A549 (cell line): ENCODE data around the gene ADI1. TPM values are rescaled to one million over a fixed set of nuclear protein-coding genes. Genes with fewer than 3 reads are reported as not detected.

Experiments used
- ATAC-seq, 2 experiments: fragments of 200-7000 bp in 1 of 2; fragments of >200 bp in 1 of 2; cut with Nextera tagmentation in 1 of 2; cut with Tn5 transposase in 1 of 2; 3 replicates each; pipeline versions ENCODE4 v1.8.0 to v1.9.1; 2018 to 2020; ENCODE audit warnings: mild to moderate bottlenecking in 1 of 2, moderate library complexity in 1 of 2
- CTCF ChIA-PET: fragments of 300-600 bp; sonication (Branson Sonifier 250); formaldehyde crosslinking; extraction: SDS; loops from one replicate; lab custom pipeline; 2021; ENCODE audit warnings: antibody characterized with exemption, inconsistent platforms; lab: Yijun Ruan, JAX
- POLR2A ChIA-PET: fragments of 350-600 bp; formaldehyde crosslinking; extraction: SDS; loops from one replicate; lab custom pipeline; 2021; ENCODE audit warnings: antibody characterized with exemption, inconsistent platforms; lab: Yijun Ruan, JAX
- DNase-seq, 2 experiments: peaks; one replicate each; pipeline versions ENCODE4 v3.0.0 to v3.0.0-alpha.2; 2011 to 2016; ENCODE audit warnings: low read depth in 1 of 2, low spot score in 1 of 2
- FAIRE-seq: peaks from 2 replicates; lab custom pipeline; 2011; peaks lifted over from hg19 to GRCh38; lab: Jason Lieb, UNC
- H3K27ac ChIP-seq, 2 experiments: fragments of >200 bp; sonication (Bioruptor Twin); formaldehyde crosslinking; 3 replicates each; pipeline ENCODE4 v1.5.1; 2016 to 2017
- H3K4me1 ChIP-seq: fragments of >200 bp; sonication (Bioruptor Twin); formaldehyde crosslinking; 3 replicates; pipeline ENCODE4 v1.6.1; 2016
- H3K4me2 ChIP-seq: fragments of >200 bp; sonication (Bioruptor Twin); formaldehyde crosslinking; 3 replicates; pipeline ENCODE4 v1.6.1; 2016
- H3K4me3 ChIP-seq: fragments of >200 bp; sonication (Bioruptor Twin); formaldehyde crosslinking; 3 replicates; pipeline ENCODE4 v1.5.1; 2016
- H3K9me3 ChIP-seq: fragments of >200 bp; sonication (Bioruptor Twin); formaldehyde crosslinking; 3 replicates; pipeline ENCODE4 v1.6.1; 2016
- BCL3 ChIP-seq: fragments of >200 bp; sonication (Bioruptor Twin); formaldehyde crosslinking; IDR thresholded peaks from 3 replicates; pipeline ENCODE4 v1.6.1; 2016
- BHLHE40 ChIP-seq: IDR thresholded peaks from 2 replicates; pipeline ENCODE4 v1.6.1; 2012; ENCODE audit warnings: low read depth, low read length, inconsistent platforms
- CBX8 ChIP-seq: fragments of 200-600 bp; sonication (generic); IDR thresholded peaks from 2 replicates; pipeline ENCODE4 v1.6.1; 2016
- CHD2 ChIP-seq: fragments of 150-350 bp; IDR thresholded peaks from 2 replicates; pipeline ENCODE4 v1.6.1; 2014; ENCODE audit warnings: low read length; ENCODE audit not compliant: partially characterized antibody
- EHF ChIP-seq: fragments of 250-450 bp; sonication (Bioruptor Pico); IDR thresholded peaks from 2 replicates; pipeline ENCODE4 v1.5.0; 2020; ENCODE audit warnings: mild to moderate bottlenecking
- EHMT2 ChIP-seq: fragments of 200-600 bp; sonication (generic); IDR thresholded peaks from 2 replicates; pipeline ENCODE4 v1.6.1; 2016; ENCODE audit warnings: antibody characterized with exemption, low read depth, mild to moderate bottlenecking, moderate library complexity
- EP300 ChIP-seq, 2 experiments: fragments of >200 bp; sonication (Bioruptor Twin); formaldehyde crosslinking; IDR thresholded peaks; 2 replicates in 1 of 2; 3 replicates in 1 of 2; pipeline ENCODE4 v1.6.1; 2016 to 2017
- ESRRA ChIP-seq: fragments of 150-350 bp; IDR thresholded peaks from 2 replicates; pipeline ENCODE4 v1.6.1; 2014; ENCODE audit warnings: mild to moderate bottlenecking, low read length, borderline replicate concordance
- FOSB ChIP-seq: fragments of 250-450 bp; sonication (Bioruptor Pico); IDR thresholded peaks from 2 replicates; pipeline ENCODE4 v1.5.0; 2020; ENCODE audit warnings: mild to moderate bottlenecking, moderate library complexity
- FOSL2 ChIP-seq, 2 experiments: fragments of 450-650 bp in 1 of 2; fragments of >200 bp in 1 of 2; sonication (Bioruptor Twin) in 1 of 2; formaldehyde crosslinking; IDR thresholded peaks; 2 replicates each; pipeline versions ENCODE4 v1.5.0 to v1.6.1; 2016 to 2020; ENCODE audit warnings: mild to moderate bottlenecking in 1 of 2, moderate library complexity in 1 of 2
- FOXS1 ChIP-seq: fragments of 250-450 bp; sonication (Bioruptor Pico); IDR thresholded peaks from 2 replicates; pipeline ENCODE4 v1.5.0; 2020; ENCODE audit warnings: mild to moderate bottlenecking, moderate library complexity
- HES2 ChIP-seq: fragments of >200 bp; sonication (Bioruptor Twin); formaldehyde crosslinking; IDR thresholded peaks from 2 replicates; pipeline ENCODE4 v1.6.1; 2016
- HMGXB4 ChIP-seq: fragments of 250-450 bp; sonication (Bioruptor Pico); IDR thresholded peaks from 2 replicates; pipeline ENCODE4 v1.5.0; 2021; ENCODE audit warnings: mild to moderate bottlenecking, moderate library complexity, borderline replicate concordance
- HOXA7 ChIP-seq: fragments of 250-450 bp; sonication (Bioruptor Pico); IDR thresholded peaks from 2 replicates; pipeline ENCODE4 v1.5.0; 2020; ENCODE audit warnings: mild to moderate bottlenecking, moderate library complexity
- HOXB5 ChIP-seq: fragments of 250-450 bp; sonication (Bioruptor Pico); IDR thresholded peaks from 2 replicates; pipeline ENCODE4 v1.5.0; 2020; ENCODE audit warnings: mild to moderate bottlenecking, moderate library complexity
- JUN ChIP-seq, 2 experiments: fragments of >200 bp; sonication (Bioruptor Twin); formaldehyde crosslinking; IDR thresholded peaks; 2 replicates in 1 of 2; 3 replicates in 1 of 2; pipeline ENCODE4 v1.6.1; 2016 to 2017
- KDM1A ChIP-seq: fragments of 200-600 bp; sonication (generic); IDR thresholded peaks from 2 replicates; pipeline ENCODE4 v1.6.1; 2016; ENCODE audit warnings: low read depth, mild to moderate bottlenecking
- MAFK ChIP-seq: fragments of 450-650 bp; IDR thresholded peaks from 2 replicates; pipeline ENCODE4 v1.6.1; 2014; ENCODE audit not compliant: partially characterized antibody
- NFE2L2 ChIP-seq: fragments of 150-350 bp; conservative IDR thresholded peaks from 2 replicates; pipeline ENCODE4 v1.6.1; 2014; ENCODE audit warnings: low read length
- NPAS2 ChIP-seq: fragments of 250-450 bp; sonication (Bioruptor Pico); IDR thresholded peaks from 2 replicates; pipeline ENCODE4 v1.8.0; 2022; ENCODE audit warnings: mild to moderate bottlenecking, moderate library complexity, borderline replicate concordance
- NR3C1 ChIP-seq: fragments of >200 bp; sonication (Bioruptor Twin); formaldehyde crosslinking; IDR thresholded peaks from 3 replicates; pipeline ENCODE4 v1.6.1; 2017
- POLR2A ChIP-seq: IDR thresholded peaks from 2 replicates; pipeline ENCODE4 v1.6.1; 2012; ENCODE audit warnings: mild to moderate bottlenecking, low read length
- REST ChIP-seq: fragments of 200-600 bp; sonication (generic); IDR thresholded peaks from 2 replicates; pipeline ENCODE4 v1.6.1; 2016; ENCODE audit warnings: antibody characterized with exemption, mild to moderate bottlenecking, moderate library complexity
- RFX5 ChIP-seq: fragments of 450-650 bp; IDR thresholded peaks from 2 replicates; pipeline ENCODE4 v1.7.1; 2014; ENCODE audit warnings: antibody characterized with exemption, mild to moderate bottlenecking, moderate library complexity
- RNF2 ChIP-seq: fragments of 200-600 bp; sonication (generic); IDR thresholded peaks from 2 replicates; pipeline ENCODE4 v1.6.1; 2016; ENCODE audit warnings: low read depth, mild to moderate bottlenecking, antibody characterized with exemption, moderate library complexity, borderline replicate concordance
- SMC3 ChIP-seq: fragments of >200 bp; sonication (Bioruptor Twin); formaldehyde crosslinking; IDR thresholded peaks from 3 replicates; pipeline ENCODE4 v1.6.1; 2018; ENCODE audit warnings: inconsistent platforms
- ZC3H11A ChIP-seq: fragments of 450-650 bp; IDR thresholded peaks from 2 replicates; pipeline ENCODE4 v1.6.1; 2014; ENCODE audit warnings: antibody characterized with exemption, mild to moderate bottlenecking
- WGBS: methylation state at CpG from one replicate; pipeline ENCODE4 v1.1.6; 2017; ENCODE audit errors: missing lambda C conversion rate; 5-methylcytosine and 5-hydroxymethylcytosine counted together
- polyA plus RNA-seq, 4 experiments: library from polyadenylated mRNA; depleted of rRNA in 3 of 4; stranded (reverse); fragments of >200 nt; fragmentation: RNase III in 1 of 4; extraction: RNeasy Plus Mini Kit Qiagen cat#74134 plus additional on column Dnase treatment in 1 of 4; gene quantifications; 2 replicates in 3 of 4; 3 replicates in 1 of 4; pipeline ENCODE4 v1.2.3, GENCODE V29; 2011 to 2017
- TF ChIP-seq, protein P1 (sequence below): IDR thresholded peaks from 2 replicates; pipeline ENCODE4 v1.6.1; 2012; ENCODE audit warnings: low read depth, borderline replicate concordance

ADI1 gene
- polyA plus RNA-seq, 2 of the 4 experiments (the other 2 are of a cell fraction): 47.9 to 84.6 TPM

GRCh38 chr2:3504741-3505140 lies 14.6 kb downstream of the ADI1 start:
- FAIRE-seq (no peak), ATAC-seq (no peak)
- H3K4me3 ChIP-seq: no peak overlapping the region
- H3K4me1 ChIP-seq: no peaks in the 10 kb centered on the region
- H3K4me2 ChIP-seq: no peak overlapping the region
- CTCF ChIA-PET: interaction anchor here (1.3 kb wide), 1 partner anchor 14 kb away, joined by 4 read pairs; no protein-coding TSS in a partner anchor
- no peaks in the 10 kb centered on the region for H3K9me3 ChIP-seq
- no peak overlapping the region for H3K27ac ChIP-seq
- POLR2A ChIA-PET: no interaction called here
- TF ChIP-seq NR3C1 (no peak), HMGXB4 (CRISPR knock-in tag) (no peak), CBX8 (no peak), EHMT2 (no peak), ZC3H11A (no peak), EHF (CRISPR knock-in tag) (no peak), JUN (IDR thresholded peaks at IDR 0.05) (no peak), SMC3 (no peak), FOSB (CRISPR knock-in tag) (no peak), BCL3 (no peak), KDM1A (no peak), REST (no peak), CHD2 (no peak), NFE2L2 (no peak), RFX5 (no peak)
- TF ChIP-seq, all 56 proteins: peak for 0
- 93% methylated on average over 5 of the region's 5 CpGs for WGBS
- DNase-seq: no peak

GRCh38 chr2:3503483-3503882 lies 15.8 kb downstream of the ADI1 start:
- Histone ChIP-seq H3K9me3 (no peaks in the 10 kb centered on the region), H3K4me3 (no peak overlapping the region), H3K4me1 (no peaks in the 10 kb centered on the region), H3K4me2 (no peak overlapping the region), H3K27ac (no peak overlapping the region)
- DNase-seq: no peak
- ATAC-seq: no peak
- CTCF ChIA-PET: no interaction called here
- 90% methylated on average over 13 of the region's 13 CpGs for WGBS
- FAIRE-seq: no peak
- POLR2A ChIA-PET: no interaction called here
- TF ChIP-seq RNF2 (no peak), FOSL2 (IDR thresholded peaks at IDR 0.05) (no peak), FOSL2 (CRISPR knock-in tag; IDR thresholded peaks at IDR 0.05) (no peak), NPAS2 (CRISPR knock-in tag) (no peak), BHLHE40 (no peak), HOXA7 (CRISPR knock-in tag) (no peak), FOSB (CRISPR knock-in tag) (no peak), SMC3 (no peak), HES2 (no peak), EP300 (IDR thresholded peaks at IDR 0.05) (no peak), HOXB5 (CRISPR knock-in tag) (no peak), MAFK (no peak), ESRRA (no peak), HMGXB4 (CRISPR knock-in tag) (no peak), POLR2A (no peak), FOXS1 (CRISPR knock-in tag) (no peak)
- TF ChIP-seq, protein P1, sequence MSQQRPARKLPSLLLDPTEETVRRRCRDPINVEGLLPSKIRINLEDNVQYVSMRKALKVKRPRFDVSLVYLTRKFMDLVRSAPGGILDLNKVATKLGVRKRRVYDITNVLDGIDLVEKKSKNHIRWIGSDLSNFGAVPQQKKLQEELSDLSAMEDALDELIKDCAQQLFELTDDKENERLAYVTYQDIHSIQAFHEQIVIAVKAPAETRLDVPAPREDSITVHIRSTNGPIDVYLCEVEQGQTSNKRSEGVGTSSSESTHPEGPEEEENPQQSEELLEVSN: no peak
